Panc1 (cell line): ENCODE data around the gene ARRDC2. TPM values are rescaled to one million over a fixed set of nuclear protein-coding genes. Genes with fewer than 3 reads are reported as not detected.

Source experiments
- ATAC-seq: fragments of 200-7000 bp; cut with Tn5 transposase; 2 replicates; pipeline ENCODE4 v1.9.1; 2020; ENCODE audit warnings: mild to moderate bottlenecking, moderate library complexity
- BruUV-seq: library from RNA; stranded (reverse); fragments of 400-500 nt; replicated peaks from 2 replicates; lab custom pipeline; 2021; lab: Mats Ljungman, UMichigan
- CTCF ChIA-PET: fragments of 300-600 bp; sonication (Branson Sonifier 250); formaldehyde crosslinking; loops from one replicate; lab custom pipeline; 2022; ENCODE audit warnings: antibody characterized with exemption; lab: Charles Lee
- POLR2A ChIA-PET: fragments of 300-600 bp; sonication (Branson Sonifier 250); formaldehyde crosslinking; loops from one replicate; lab custom pipeline; 2022; ENCODE audit warnings: antibody characterized with exemption; lab: Charles Lee
- DNase-seq: peaks from one replicate; pipeline ENCODE4 v3.0.0-alpha.2; 2010; ENCODE audit warnings: low read depth, low spot score
- H3K27ac ChIP-seq: 2 replicates; pipeline ENCODE4 v1.5.1; 2011; ENCODE audit warnings: mild to moderate bottlenecking, low read length, inconsistent platforms
- H3K27me3 ChIP-seq: fragments of 200-500 bp; sonication (Bioruptor generic); 2 replicates; pipeline ENCODE4 v1.6.0; 2014; ENCODE audit warnings: low read length, inconsistent platforms; ENCODE audit not compliant: control insufficient read depth, insufficient read depth
- H3K36me3 ChIP-seq: fragments of 200-500 bp; sonication (Bioruptor generic); 2 replicates; pipeline ENCODE4 v1.5.1; 2014; ENCODE audit warnings: inconsistent platforms, mild to moderate bottlenecking, low read length, moderate library complexity; ENCODE audit not compliant: control insufficient read depth, insufficient read depth
- H3K4me1 ChIP-seq: 2 replicates; pipeline ENCODE4 v1.5.1; 2011; ENCODE audit warnings: inconsistent platforms, mild to moderate bottlenecking, low read length, moderate library complexity; ENCODE audit not compliant: control insufficient read depth, insufficient read depth
- H3K4me3 ChIP-seq, 2 experiments: 2 replicates each; pipeline ENCODE4 v1.5.1; 2011 to 2012; ENCODE audit warnings: low read depth in 2 of 2, low read length in 2 of 2, mild to moderate bottlenecking in 2 of 2, inconsistent platforms in 1 of 2, moderate library complexity in 1 of 2
- H3K9me3 ChIP-seq: fragments of 200-500 bp; sonication (Bioruptor generic); 2 replicates; pipeline ENCODE4 v1.5.1; 2014; ENCODE audit warnings: low read depth, mild to moderate bottlenecking, inconsistent platforms, low read length, moderate library complexity; ENCODE audit not compliant: control insufficient read depth, insufficient read depth
- POLR2AphosphoS5 ChIP-seq: IDR thresholded peaks from 2 replicates; pipeline ENCODE4 v1.6.1; 2012; ENCODE audit warnings: mild to moderate bottlenecking, low read depth, low read length, moderate library complexity
- SIN3A ChIP-seq: IDR thresholded peaks from 2 replicates; pipeline ENCODE4 v1.6.1; 2012; ENCODE audit warnings: low read depth, mild to moderate bottlenecking, low read length, moderate library complexity, borderline replicate concordance; ENCODE audit not compliant: insufficient read depth
- TCF7L2 ChIP-seq: IDR thresholded peaks from 2 replicates; pipeline ENCODE4 v1.6.1; 2011; ENCODE audit warnings: mild to moderate bottlenecking, low read depth, low read length, inconsistent platforms
- in situ Hi-C: cut with HindIII; loops from 2 replicates; pipeline ENCODE4 v1.10.0; 2016; ENCODE audit warnings: low sequenced_read_pairs, low pct_unique_long_range_greater_than_20kb
- intact Hi-C: fragments of 100-400 bp; cut with micrococcal nuclease; formaldehyde crosslinking; loops from one replicate; pipeline ENCODE4 v1.10.0; 2022; ENCODE audit not compliant: unreplicated experiment
- total RNA-seq: library from RNA; stranded (reverse); gene quantifications from one replicate; pipeline ENCODE4 v1.2.1, GENCODE V29; 2021; ENCODE audit not compliant: unreplicated experiment
- TF ChIP-seq, protein P1 (sequence below): fragments of 450-650 bp; IDR thresholded peaks from 2 replicates; pipeline ENCODE4 v1.5.1; 2017; ENCODE audit warnings: mild to moderate bottlenecking
- TF ChIP-seq, protein P2 (sequence below), 2 experiments: IDR thresholded peaks; 2 replicates each; pipeline ENCODE4 v1.6.1; 2011 to 2012; ENCODE audit warnings: low read depth in 2 of 2, control low read depth in 1 of 2, low read length in 1 of 2, mild to moderate bottlenecking in 1 of 2, moderate library complexity in 1 of 2; ENCODE audit not compliant: insufficient read depth in 1 of 2

Gene ARRDC2
- total RNA-seq, 1 experiment from 2014 or later = 21.4 TPM

DNA sequence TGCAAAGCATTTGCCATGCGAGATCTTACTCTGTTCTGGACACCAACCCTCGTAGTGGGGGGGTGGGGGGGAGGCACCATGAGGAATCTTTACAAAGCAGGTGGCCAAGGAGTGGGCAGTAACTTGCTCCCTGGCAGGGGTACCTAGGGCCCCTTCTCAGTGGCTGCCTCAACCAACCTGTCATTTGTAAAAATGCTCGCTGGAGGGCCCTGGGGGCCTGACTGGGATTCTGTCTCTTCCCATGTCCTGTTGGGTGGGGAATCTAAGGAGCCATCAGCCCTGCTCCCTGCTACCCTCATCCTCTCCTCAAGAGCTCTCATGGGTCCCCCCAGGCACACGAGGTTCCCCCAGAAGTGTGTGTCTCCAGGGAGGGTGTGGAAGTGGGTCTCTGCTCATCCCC, 39.6 kb upstream of the ARRDC2 start:
- DNase-seq (no peak), ATAC-seq (no peak)
- CTCF ChIA-PET = no interaction called here
- Histone ChIP-seq H3K27me3 (no peaks in the 10 kb centered on the region; the same call in 1 of the 2 replicates), H3K27ac (no peak overlapping the region), H3K36me3 (no peaks in the 10 kb centered on the region), H3K4me3 (no peak overlapping the region), H3K9me3 (no peaks in the 10 kb centered on the region), H3K4me1 (no peaks in the 10 kb centered on the region)
- POLR2A ChIA-PET = no interaction called here
- intact Hi-C loops (no loop called here), in situ Hi-C loops (no loop called here)
- no TSS peak for BruUV-seq
- TF ChIP-seq, protein P1, sequence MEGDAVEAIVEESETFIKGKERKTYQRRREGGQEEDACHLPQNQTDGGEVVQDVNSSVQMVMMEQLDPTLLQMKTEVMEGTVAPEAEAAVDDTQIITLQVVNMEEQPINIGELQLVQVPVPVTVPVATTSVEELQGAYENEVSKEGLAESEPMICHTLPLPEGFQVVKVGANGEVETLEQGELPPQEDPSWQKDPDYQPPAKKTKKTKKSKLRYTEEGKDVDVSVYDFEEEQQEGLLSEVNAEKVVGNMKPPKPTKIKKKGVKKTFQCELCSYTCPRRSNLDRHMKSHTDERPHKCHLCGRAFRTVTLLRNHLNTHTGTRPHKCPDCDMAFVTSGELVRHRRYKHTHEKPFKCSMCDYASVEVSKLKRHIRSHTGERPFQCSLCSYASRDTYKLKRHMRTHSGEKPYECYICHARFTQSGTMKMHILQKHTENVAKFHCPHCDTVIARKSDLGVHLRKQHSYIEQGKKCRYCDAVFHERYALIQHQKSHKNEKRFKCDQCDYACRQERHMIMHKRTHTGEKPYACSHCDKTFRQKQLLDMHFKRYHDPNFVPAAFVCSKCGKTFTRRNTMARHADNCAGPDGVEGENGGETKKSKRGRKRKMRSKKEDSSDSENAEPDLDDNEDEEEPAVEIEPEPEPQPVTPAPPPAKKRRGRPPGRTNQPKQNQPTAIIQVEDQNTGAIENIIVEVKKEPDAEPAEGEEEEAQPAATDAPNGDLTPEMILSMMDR = no peak
- no peak for TF ChIP-seq TCF7L2
- TF ChIP-seq, protein P2, sequence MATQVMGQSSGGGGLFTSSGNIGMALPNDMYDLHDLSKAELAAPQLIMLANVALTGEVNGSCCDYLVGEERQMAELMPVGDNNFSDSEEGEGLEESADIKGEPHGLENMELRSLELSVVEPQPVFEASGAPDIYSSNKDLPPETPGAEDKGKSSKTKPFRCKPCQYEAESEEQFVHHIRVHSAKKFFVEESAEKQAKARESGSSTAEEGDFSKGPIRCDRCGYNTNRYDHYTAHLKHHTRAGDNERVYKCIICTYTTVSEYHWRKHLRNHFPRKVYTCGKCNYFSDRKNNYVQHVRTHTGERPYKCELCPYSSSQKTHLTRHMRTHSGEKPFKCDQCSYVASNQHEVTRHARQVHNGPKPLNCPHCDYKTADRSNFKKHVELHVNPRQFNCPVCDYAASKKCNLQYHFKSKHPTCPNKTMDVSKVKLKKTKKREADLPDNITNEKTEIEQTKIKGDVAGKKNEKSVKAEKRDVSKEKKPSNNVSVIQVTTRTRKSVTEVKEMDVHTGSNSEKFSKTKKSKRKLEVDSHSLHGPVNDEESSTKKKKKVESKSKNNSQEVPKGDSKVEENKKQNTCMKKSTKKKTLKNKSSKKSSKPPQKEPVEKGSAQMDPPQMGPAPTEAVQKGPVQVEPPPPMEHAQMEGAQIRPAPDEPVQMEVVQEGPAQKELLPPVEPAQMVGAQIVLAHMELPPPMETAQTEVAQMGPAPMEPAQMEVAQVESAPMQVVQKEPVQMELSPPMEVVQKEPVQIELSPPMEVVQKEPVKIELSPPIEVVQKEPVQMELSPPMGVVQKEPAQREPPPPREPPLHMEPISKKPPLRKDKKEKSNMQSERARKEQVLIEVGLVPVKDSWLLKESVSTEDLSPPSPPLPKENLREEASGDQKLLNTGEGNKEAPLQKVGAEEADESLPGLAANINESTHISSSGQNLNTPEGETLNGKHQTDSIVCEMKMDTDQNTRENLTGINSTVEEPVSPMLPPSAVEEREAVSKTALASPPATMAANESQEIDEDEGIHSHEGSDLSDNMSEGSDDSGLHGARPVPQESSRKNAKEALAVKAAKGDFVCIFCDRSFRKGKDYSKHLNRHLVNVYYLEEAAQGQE (IDR thresholded peaks at IDR 0.05; ENCODE audit: insufficient read depth in 1 of 2, low read depth in 2 of 2, low read length in 1 of 2) = no peak
- TF ChIP-seq SIN3A = no peak
- no peak for TF ChIP-seq POLR2AphosphoS5

DNA sequence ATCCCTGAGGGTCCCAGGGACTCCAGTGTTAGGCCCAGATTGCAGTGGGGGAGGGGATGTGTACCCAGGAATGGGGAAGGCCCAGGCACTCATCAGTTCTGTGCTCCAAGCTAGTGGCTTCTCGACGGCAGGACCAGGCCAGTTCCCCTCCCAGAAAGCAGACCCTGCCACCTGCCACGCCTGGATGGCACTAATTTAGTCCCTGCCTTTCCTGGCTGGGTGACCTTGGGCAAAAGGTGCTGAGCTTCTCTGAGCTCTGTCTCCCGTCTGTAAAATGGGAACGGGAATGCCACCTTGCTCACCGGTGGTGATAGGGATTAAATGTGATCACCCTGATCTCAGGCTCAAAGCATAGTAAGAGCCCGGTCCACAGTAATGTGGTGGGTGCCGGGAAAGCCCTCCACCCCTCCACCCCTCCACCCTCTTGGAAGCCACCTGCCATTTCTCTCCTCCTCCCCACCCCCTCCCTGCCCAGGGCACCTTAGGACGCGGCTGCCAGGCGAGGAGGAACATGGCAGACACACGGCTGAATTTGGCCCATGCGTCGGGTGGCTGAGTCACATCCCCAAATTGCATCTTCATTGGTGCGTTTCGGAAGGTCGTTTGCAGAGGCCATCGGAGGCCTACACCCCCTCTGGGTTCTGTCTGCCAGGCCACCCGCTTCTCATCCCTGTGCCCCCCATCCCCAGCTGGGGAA, 38.7 kb upstream of the ARRDC2 start:
- H3K4me3 ChIP-seq = no peak overlapping the region
- intact Hi-C loops (no loop called here), in situ Hi-C loops (no loop called here)
- H3K9me3 ChIP-seq = no peaks in the 10 kb centered on the region
- CTCF ChIA-PET = interaction anchor here (0.6 kb wide), 1 partner anchor 27 kb away, joined by 5 read pairs; no protein-coding TSS in a partner anchor
- no peak for DNase-seq
- no peaks in the 10 kb centered on the region; the same call in 1 of the 2 replicates for H3K27me3 ChIP-seq
- no peak overlapping the region for H3K27ac ChIP-seq
- TF ChIP-seq POLR2AphosphoS5 (no peak), TCF7L2 (no peak), SIN3A (no peak)
- TF ChIP-seq, protein P2 (IDR thresholded peaks at IDR 0.05; ENCODE audit: insufficient read depth in 1 of 2, low read depth in 2 of 2, low read length in 1 of 2) = no peak
- TF ChIP-seq, protein P1 = no peak
- POLR2A ChIA-PET = no interaction called here
- no peaks in the 10 kb centered on the region for H3K4me1 ChIP-seq
- no peak for ATAC-seq
- H3K36me3 ChIP-seq = no peaks in the 10 kb centered on the region
- BruUV-seq = no TSS peak
